IPS DF 6.9 (cell line): Measurements from ENCODE around the gene LARGE2.
"Not testable (repeated sequence)": the region's sequence is repeated elsewhere in the genome, so short reads cannot be mapped to it uniquely, and the experiment has no call there.

Experiments used
- DNase-seq: peaks from one replicate; pipeline ENCODE4 v3.0.0-alpha.2; 2013; ENCODE audit warnings: low read depth, low spot score
- H3K27ac ChIP-seq: one replicate; pipeline ENCODE4 v1.5.1; 2013; ENCODE audit warnings: low read length, control low read depth
- H3K27me3 ChIP-seq: 2 replicates; pipeline ENCODE4 v1.6.1; 2013; ENCODE audit warnings: mild to moderate bottlenecking, low read length; ENCODE audit not compliant: control insufficient read depth, insufficient read depth
- H3K36me3 ChIP-seq: 2 replicates; pipeline ENCODE4 v1.6.1; 2013; ENCODE audit warnings: low read length; ENCODE audit not compliant: control insufficient read depth, insufficient read depth
- H3K4me1 ChIP-seq: 2 replicates; pipeline ENCODE4 v1.6.1; 2013; ENCODE audit warnings: low read length; ENCODE audit not compliant: control insufficient read depth, insufficient read depth
- H3K4me3 ChIP-seq: 2 replicates; pipeline ENCODE4 v1.5.1; 2013; ENCODE audit warnings: mild to moderate bottlenecking, low read length
- H3K9me3 ChIP-seq: 2 replicates; pipeline ENCODE4 v1.6.1; 2013; ENCODE audit warnings: low read length, inconsistent platforms; ENCODE audit not compliant: control insufficient read depth, insufficient read depth
- WGBS: extraction: QIAGEN DNeasy Blood & Tissue Kit; methylation state at CpG from one replicate; pipeline ENCODE4 v1.1.7; 2013; ENCODE audit warnings: mixed read lengths, missing lambda C conversion rate; ENCODE audit not compliant: insufficient read length, insufficient coverage; 5-methylcytosine and 5-hydroxymethylcytosine counted together

The LARGE2 gene

DNA sequence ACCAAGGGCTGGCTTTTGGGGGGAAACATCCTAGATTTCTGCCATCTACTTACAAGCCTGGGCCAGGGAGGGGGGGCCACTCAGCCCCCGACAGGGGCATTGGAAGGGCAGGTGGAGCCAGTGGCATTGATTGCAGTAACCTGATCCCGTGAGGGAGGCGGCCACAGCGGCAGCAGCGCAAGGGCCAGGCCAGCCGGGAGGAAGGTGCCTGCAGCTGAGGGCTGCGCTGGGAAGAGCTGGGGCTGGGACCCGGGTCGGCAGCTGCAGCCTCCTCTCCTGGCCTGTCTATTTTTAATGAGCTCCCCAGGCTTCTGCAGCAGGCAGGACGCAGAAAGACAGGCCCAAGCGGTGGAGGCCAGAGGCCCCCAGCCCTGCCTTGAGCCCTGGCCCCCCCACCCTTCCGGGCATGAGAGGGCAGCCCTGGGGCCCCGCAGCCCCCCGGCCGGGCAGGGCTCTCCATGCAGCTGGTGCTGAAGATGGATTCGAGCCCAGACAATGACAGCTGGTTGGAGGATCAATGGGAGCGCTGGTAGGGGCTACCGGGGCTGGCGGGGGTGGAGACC is 26.0 kb upstream of the LARGE2 start:
- H3K4me3 ChIP-seq = no peak overlapping the region
- DNase-seq = no peak
- H3K9me3 ChIP-seq = no peaks in the 10 kb centered on the region
- no peaks in the 10 kb centered on the region for H3K27me3 ChIP-seq
- no peaks in the 10 kb centered on the region for H3K36me3 ChIP-seq
- no peak overlapping the region for H3K27ac ChIP-seq
- H3K4me1 ChIP-seq = peaks cover 11% of the 10 kb centered on the region
- WGBS = no CpG with 5 or more reads among the region's 19 CpGs

DNA sequence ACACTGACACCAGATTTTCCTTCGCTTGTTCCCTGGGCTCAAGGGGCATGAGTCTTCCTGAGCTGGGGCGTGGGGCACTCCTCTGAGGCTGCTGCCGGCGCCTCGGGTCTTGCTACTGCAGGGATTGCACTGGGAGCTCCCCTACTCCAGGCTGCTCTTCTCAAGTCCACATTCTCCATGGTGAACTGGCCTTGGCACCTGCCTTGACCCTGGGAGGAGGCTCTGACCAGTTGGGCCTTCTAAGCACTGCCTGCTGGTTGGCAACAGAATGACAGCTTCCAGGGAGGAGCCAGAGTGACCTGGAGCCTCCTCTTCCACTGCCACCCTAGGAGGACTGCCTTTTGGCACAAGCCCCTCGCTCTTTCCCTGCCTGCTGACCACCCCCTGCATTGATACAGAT is 24.9 kb upstream of the LARGE2 start:
- peaks cover 11% of the 10 kb centered on the region for H3K4me1 ChIP-seq
- H3K4me3 ChIP-seq = no peak overlapping the region
- H3K9me3 ChIP-seq = no peaks in the 10 kb centered on the region
- no peaks in the 10 kb centered on the region for H3K27me3 ChIP-seq
- no CpG with 5 or more reads among the region's 6 CpGs for WGBS
- H3K36me3 ChIP-seq = no peaks in the 10 kb centered on the region
- no peak for DNase-seq
- no peak overlapping the region for H3K27ac ChIP-seq

DNA sequence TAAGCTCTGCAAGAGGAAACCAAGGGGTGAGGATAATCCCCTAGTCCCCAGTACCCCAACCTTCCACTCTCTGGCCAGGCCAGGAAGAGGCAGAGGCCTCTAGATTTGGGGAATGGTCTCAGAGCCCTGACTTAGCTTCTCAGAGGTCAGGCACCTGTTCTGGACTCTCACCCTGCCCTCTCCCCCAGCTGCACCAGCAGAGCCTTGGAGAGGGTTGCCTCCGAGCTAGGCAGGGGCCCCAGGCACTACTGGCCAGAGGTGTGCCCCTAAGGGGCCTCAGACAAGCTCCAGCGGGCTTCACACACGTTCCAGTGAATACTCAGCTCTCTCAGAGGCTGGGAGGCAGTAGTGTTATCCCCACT is 23.4 kb upstream of the LARGE2 start:
- no CpG with 5 or more reads among the region's 3 CpGs for WGBS
- Histone ChIP-seq H3K27ac (no peak overlapping the region), H3K9me3 (no peaks in the 10 kb centered on the region), H3K4me1 (peaks cover 11% of the 10 kb centered on the region), H3K36me3 (peaks cover 8% of the 10 kb centered on the region), H3K4me3 (no peak overlapping the region), H3K27me3 (no peaks in the 10 kb centered on the region)
- DNase-seq = no peak

DNA sequence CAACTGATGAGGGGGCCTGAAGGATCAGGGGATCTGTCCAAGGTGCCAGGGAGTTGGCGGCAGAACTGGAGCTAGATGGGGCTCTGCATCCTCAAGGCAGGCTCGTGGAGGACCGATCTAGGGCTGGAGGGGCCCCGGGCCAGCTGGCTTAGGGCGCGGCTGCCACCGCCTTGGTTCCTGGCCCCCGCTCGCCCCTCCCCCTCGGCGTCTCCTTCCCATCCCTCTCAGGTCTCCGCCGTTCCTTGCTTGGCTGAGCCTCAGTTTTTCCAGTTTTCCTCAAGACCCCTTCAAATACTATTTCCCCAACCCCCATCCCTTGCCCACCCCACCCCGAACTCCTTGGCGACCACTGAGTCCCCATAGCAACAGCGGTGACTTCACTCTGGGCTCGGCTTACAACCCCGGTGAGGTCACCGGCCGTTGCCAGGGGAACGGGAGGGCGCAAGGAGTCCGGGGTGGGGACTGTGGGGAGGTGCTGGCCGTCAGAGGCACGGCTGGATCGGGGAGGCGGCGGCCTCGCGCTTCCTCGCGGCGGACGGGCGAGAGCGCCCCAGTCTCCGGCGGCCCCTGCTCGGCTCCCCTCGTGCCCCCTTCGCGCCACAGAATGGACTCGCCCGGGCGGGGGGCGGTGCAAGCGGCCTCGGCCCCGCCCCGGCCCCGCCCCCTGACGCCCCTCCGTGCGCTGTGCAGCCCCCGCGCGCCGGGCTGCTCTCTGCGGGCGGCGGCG is 22.8 kb upstream of the LARGE2 start:
- H3K4me3 ChIP-seq = peak overlapping the region; percentile 33; the same call in 1 of the 2 replicates
- no peaks in the 10 kb centered on the region for H3K27me3 ChIP-seq
- no peak overlapping the region for H3K27ac ChIP-seq
- no peaks in the 10 kb centered on the region for H3K9me3 ChIP-seq
- DNase-seq = peak; percentile 76
- H3K4me1 ChIP-seq = peaks cover 11% of the 10 kb centered on the region
- H3K36me3 ChIP-seq = peaks cover 12% of the 10 kb centered on the region
- no CpG with 5 or more reads among the region's 62 CpGs for WGBS

DNA sequence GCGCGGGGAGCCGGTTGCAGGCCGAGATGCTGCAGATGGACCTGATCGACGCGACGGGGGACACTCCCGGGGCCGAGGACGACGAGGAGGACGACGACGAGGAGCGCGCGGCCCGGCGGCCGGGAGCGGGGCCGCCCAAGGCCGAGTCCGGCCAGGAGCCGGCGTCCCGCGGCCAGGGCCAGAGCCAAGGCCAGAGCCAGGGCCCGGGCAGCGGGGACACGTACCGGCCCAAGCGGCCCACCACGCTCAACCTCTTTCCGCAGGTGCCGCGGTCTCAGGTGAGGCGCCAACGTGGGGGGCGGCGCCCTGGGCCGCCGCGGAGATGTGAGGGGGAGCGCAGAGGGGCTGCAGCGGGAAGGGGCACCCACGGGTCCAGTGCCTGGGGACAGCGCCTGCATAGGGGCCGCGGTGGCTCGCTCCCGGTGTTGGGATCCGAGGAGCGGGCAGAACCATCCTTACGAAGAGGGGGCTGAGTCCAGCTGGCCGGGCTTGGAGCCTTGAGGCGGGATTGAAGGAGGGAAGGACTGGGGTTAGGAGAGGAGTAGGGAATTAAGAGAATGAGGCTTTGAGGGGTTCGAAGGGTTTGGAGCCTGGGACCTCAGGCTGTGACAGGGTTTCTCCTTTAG is 22.2 kb upstream of the LARGE2 start:
- H3K4me1 ChIP-seq = peaks cover 11% of the 10 kb centered on the region
- H3K27ac ChIP-seq, DNase-seq, H3K9me3 ChIP-seq, H3K27me3 ChIP-seq: not testable (repeated sequence)
- H3K4me3 ChIP-seq = peak overlapping the region; percentile 55; the same call in 1 of the 2 replicates
- no CpG with 5 or more reads among the region's 59 CpGs for WGBS
- H3K36me3 ChIP-seq = peaks cover 12% of the 10 kb centered on the region

DNA sequence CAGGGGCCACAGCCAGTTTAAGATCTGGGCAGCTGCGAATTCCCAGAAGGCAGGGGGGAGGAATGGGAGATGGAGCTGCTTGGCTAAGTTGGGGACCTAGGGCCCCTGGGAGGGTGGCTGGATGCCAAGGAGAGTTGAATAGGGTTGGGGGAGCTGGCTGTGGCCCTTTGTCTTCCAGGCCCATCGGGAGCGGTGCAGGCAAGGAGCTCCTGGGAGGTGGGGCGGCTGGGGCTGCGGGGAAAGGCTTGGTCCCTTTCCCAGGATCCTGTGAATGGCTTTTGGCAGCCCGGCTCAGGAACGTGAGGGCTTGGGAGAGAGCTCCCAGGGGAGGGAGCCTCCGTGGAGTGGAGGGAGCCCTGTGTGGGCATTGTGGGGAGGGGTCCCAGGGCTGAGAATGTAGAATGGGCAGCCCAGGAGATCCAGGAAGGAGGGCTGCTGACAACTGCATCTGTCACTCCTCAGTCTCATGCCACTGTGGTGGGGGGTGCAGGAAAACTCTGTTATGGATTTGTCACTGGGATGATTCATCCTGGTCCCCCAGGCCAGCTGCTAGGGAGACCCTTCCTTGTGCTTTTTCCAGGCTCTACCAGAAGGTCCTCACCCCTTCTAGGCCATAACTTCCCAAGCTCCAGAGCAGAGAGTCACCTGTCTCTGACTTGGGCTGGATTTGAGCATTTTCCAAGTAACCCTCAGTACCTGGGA is 21.4 kb upstream of the LARGE2 start:
- DNase-seq = no peak
- Histone ChIP-seq H3K9me3 (no peaks in the 10 kb centered on the region), H3K27ac (no peak overlapping the region), H3K36me3 (peaks cover 12% of the 10 kb centered on the region), H3K27me3 (no peaks in the 10 kb centered on the region), H3K4me1 (peaks cover 8% of the 10 kb centered on the region), H3K4me3 (no peak overlapping the region; the same call in 1 of the 2 replicates)
- no CpG with 5 or more reads among the region's 8 CpGs for WGBS

- WGBS = no CpG with 5 or more reads among the region's 6 CpGs
- H3K27me3 ChIP-seq = no peaks in the 10 kb centered on the region
These were observed 20.8 kb upstream of the LARGE2 start for GRCh38 chr11:45901626-45902025.

DNA sequence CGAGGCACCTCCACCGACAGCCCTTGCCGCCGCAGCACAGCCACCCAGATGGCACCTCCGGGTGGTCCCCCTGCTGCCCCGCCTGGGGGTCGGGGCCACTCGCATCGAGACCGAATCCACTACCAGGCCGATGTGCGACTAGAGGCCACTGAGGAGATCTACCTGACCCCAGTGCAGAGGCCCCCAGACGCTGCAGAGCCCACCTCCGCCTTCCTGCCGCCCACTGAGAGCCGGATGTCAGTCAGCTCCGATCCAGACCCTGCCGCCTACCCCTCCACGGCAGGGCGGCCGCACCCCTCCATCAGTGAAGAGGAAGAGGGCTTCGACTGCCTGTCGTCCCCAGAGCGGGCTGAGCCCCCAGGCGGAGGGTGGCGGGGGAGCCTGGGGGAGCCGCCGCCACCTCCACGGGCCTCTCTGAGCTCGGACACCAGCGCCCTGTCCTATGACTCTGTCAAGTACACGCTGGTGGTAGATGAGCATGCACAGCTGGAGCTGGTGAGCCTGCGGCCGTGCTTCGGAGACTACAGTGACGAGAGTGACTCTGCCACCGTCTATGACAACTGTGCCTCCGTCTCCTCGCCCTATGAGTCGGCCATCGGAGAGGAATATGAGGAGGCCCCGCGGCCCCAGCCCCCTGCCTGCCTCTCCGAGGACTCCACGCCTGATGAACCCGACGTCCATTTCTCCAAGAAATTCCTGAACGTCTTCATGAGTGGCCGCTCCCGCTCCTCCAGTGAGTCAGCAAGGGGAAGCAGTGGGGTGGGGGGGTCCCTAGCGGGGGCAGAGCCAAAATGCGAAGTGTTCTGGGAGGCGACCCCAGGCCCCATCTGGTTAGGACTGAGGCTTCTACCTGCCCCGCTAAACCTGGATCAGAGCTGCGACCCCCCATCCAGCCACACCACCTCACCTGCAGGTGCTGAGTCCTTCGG is 19.7 kb upstream of the LARGE2 start:
- Histone ChIP-seq H3K27ac (no peak overlapping the region), H3K9me3 (no peaks in the 10 kb centered on the region), H3K4me1 (peaks cover 4% of the 10 kb centered on the region), H3K27me3 (no peaks in the 10 kb centered on the region), H3K36me3 (peaks cover 12% of the 10 kb centered on the region), H3K4me3 (no peak overlapping the region)
- DNase-seq = no peak
- no CpG with 5 or more reads among the region's 56 CpGs for WGBS

More at GRCh38 chr11:45901626-45902025, 20.8 kb upstream of the LARGE2 start:
- DNase-seq = no peak
- Histone ChIP-seq H3K9me3 (no peaks in the 10 kb centered on the region), H3K27ac (no peak overlapping the region), H3K4me3 (no peak overlapping the region), H3K4me1 (peaks cover 7% of the 10 kb centered on the region), H3K36me3 (peaks cover 12% of the 10 kb centered on the region)

DNA sequence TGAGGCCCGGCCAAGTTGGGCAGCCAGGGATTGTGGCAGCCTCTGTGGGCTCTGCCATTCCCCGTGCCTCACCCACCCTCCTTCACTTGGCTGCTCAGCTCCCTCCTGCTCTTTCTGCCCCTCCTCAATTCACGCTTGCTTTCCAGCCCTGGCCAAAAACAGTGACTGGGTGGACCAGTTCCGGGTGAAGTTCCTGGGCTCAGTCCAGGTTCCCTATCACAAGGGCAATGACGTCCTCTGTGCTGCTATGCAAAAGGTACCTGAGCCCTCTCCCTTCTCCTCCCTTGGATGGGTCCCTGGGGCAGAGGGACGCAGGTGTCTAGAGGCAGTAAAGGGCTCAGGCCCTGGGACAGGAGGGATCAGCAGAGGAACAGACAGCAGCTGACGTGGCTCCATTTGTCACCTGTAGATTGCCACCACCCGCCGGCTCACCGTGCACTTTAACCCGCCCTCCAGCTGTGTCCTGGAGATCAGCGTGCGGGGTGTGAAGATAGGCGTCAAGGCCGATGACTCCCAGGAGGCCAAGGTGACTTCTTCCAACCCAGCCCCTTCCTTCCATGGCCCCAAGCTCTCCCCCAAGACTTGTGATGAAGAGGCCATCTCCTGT is 18.0 kb upstream of the LARGE2 start:
- DNase-seq = no peak
- no CpG with 5 or more reads among the region's 15 CpGs for WGBS
- no peaks in the 10 kb centered on the region for H3K9me3 ChIP-seq
- H3K36me3 ChIP-seq = peaks cover 13% of the 10 kb centered on the region
- no peak overlapping the region for H3K4me3 ChIP-seq
- peaks cover 4% of the 10 kb centered on the region for H3K4me1 ChIP-seq
- no peak overlapping the region for H3K27ac ChIP-seq
- no peaks in the 10 kb centered on the region for H3K27me3 ChIP-seq
